ENCODE results near the gene DQX1.

DNA sequence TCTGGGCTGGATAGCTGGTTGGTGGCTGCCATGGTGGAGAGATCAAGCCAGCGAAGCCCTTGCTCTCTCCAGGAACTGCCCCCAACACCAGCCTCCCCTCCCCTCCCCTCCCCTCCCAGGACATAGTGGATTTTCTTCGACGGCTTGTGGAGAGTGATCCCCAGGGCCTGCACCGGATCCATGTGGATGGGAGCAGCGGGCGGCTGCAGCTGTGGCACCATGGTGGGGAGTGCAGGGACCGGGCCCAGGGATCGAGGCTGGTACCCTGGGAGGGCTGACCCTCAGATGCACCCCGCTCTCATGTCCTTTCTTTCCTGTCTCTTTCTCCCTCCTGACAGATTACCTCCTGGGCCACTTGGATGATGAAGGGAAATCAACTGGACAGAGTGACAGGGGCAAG is 36.1 kb downstream of the DQX1 start:
- TF ChIP-seq, protein P1, sequence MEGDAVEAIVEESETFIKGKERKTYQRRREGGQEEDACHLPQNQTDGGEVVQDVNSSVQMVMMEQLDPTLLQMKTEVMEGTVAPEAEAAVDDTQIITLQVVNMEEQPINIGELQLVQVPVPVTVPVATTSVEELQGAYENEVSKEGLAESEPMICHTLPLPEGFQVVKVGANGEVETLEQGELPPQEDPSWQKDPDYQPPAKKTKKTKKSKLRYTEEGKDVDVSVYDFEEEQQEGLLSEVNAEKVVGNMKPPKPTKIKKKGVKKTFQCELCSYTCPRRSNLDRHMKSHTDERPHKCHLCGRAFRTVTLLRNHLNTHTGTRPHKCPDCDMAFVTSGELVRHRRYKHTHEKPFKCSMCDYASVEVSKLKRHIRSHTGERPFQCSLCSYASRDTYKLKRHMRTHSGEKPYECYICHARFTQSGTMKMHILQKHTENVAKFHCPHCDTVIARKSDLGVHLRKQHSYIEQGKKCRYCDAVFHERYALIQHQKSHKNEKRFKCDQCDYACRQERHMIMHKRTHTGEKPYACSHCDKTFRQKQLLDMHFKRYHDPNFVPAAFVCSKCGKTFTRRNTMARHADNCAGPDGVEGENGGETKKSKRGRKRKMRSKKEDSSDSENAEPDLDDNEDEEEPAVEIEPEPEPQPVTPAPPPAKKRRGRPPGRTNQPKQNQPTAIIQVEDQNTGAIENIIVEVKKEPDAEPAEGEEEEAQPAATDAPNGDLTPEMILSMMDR (optimal IDR thresholded peaks at IDR 0.05 in 1 of 3, IDR thresholded peaks at IDR 0.05 in 1 of 3, conservative IDR thresholded peaks at IDR 0.05 in 1 of 3; ENCODE audit: extremely low read depth in 1 of 3, insufficient read depth in 2 of 3, low read length in 3 of 3) = no peak
- no peak for TF ChIP-seq EZH2 (IDR thresholded peaks at IDR 0.05; ENCODE audit: low read length)

All from keratinocyte (primary cell).